GM19468 (cell line): ENCODE results near the gene LHX4.

ENCODE experiments used
- ATAC-seq: cut with Tn5 transposase; IDR thresholded peaks from one replicate; pipeline ENCODE4 v1.9.1; 2021; ENCODE audit warnings: mild to moderate bottlenecking, moderate library complexity, moderate number of reproducible peaks; ENCODE audit not compliant: unreplicated experiment; ENCODE audit errors: extremely low read depth

The LHX4 gene

DNA sequence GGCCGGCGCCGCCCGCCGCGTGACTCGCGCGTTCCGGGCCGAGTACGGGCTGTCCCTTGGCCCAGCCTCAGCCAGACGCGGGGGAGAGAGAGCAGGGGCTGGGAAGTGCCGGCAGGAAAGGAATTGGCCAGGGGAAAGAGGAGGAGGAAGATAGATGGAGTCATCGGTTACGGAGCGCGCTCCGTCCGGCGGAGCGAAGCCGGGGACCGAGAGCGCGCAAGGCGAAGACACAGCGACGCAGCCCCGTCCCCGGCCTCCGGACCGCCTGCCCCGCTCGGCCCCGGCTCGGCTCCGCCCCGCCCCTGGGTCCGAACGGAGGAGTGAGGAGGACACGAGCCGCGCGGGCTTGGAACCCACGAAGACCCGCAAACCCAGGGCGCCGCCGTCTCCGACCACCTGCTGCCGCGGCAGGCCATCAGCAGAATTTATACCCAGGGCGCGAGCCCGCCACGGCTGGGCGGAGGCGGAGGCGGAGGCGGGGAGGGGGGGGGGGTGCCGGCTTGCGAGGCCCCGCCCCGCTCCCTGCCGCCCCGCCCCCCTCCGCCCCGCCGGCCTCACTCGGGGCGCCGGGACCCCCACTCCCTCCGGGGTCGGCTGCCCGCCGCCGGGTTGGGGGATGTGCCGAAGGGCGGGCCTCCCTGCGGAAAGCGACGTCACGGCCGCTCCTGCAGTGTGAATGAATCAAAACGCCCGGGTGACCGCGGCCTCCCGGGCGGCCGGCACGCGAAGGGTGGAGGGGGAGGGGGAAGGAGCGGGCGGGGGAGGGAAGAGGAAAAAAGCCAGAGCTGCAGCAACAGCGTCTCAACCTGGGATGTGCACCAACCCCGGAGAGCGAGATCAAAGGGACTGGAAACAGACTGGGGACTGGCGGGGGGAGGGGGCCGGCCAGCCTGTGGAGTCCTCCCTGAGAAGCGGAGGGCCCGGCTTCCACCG, at the start of gene LHX4:
Gene LHX4, plus strand, starts transcription at position 782 of the 933 bp plus-strand sequence. CDS start 266 bp downstream, outside the sequence.
- no peak for ATAC-seq

GRCh38 chr1:180181048-180181447, 49.0 kb upstream of the LHX4 start:
- no peak for ATAC-seq

- no peak for ATAC-seq
These were observed 47.9 kb upstream of the LHX4 start for GRCh38 chr1:180181996-180182642.

- ATAC-seq: no peak
These were observed 47.3 kb upstream of the LHX4 start for GRCh38 chr1:180182643-180183311.

- ATAC-seq: no peak
These were observed 46.6 kb upstream of the LHX4 start for GRCh38 chr1:180183426-180183825.

- no peak for ATAC-seq
These were observed 46.0 kb upstream of the LHX4 start for GRCh38 chr1:180184041-180184440.

- ATAC-seq: no peak
These were observed 44.8 kb upstream of the LHX4 start for GRCh38 chr1:180185281-180185680.

DNA sequence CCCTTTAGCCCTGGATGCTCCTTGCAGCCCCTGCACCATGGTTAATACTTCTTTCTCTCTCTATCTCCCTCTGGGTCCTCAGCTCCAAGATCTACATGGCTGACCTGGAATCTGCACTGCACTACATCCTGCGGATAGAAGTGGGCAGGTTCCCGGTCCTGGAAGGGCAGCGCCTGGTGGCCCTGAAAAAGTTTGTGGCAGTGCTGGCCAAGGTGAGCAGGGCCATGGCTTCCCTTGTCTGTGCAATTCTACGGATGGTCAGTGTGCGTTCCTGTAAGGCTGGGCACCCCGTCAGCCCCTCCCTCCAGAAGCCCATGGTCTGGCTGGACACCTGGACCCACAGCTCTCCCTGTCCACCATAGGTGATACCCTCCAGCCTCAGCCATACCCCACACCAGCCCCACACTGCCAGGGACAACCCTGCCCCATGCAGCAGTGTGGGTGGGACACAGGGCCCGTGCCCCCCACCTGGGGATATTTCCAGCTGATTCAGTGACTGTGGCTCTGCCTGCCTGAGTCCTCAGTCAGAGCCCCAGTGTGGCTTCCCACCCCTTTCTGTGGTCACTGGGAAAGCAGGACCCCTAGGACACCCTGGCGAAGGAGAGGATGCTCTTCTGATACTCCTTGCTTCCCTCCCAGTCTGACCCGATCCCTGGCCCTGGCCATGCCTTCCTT, 44.0 kb upstream of the LHX4 start:
- ATAC-seq: no peak

GRCh38 chr1:180186831-180187230, 43.2 kb upstream of the LHX4 start:
- no peak for ATAC-seq

DNA sequence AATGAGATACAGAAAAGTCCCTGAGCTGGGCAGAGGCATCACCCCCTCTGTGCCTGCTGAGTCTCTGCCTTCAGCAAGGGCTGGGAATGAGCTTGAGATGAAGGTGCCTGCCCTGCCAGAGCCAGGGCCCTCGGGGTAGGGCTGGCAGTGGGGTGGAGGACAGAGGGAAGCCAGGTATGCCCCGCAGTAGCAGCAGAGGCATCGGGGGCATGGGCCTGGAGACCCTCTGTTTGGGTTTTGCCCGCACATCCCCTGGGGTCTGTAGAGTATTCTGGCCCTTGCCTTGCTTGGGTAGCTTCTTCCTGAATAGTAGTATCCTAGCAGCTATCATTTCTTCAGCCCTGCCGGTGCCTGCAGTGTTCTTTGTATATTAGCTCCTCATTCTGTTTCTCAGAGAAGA, 42.4 kb upstream of the LHX4 start:
- ATAC-seq: no peak

DNA sequence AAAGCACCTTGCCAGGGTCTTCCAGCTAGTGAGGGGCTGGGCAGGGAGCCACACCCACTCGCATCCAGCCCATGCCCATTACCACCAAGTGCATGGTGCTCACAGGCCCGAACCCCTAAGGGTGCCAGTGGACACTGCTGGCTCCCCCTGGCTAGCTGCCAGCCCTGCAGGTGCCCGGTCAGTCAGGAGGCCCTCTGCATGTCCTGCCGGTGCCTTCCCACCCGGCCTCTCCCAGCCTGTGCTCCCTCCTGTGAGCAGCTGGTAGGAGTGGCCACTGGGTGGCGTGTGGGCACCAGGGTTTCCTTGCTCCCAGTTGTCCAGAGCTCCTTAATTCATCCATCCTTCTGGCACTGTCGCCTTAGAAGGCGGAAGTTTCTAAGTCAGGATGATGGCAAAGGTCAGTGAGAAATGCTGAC, 42.0 kb upstream of the LHX4 start:
- no peak for ATAC-seq

DNA sequence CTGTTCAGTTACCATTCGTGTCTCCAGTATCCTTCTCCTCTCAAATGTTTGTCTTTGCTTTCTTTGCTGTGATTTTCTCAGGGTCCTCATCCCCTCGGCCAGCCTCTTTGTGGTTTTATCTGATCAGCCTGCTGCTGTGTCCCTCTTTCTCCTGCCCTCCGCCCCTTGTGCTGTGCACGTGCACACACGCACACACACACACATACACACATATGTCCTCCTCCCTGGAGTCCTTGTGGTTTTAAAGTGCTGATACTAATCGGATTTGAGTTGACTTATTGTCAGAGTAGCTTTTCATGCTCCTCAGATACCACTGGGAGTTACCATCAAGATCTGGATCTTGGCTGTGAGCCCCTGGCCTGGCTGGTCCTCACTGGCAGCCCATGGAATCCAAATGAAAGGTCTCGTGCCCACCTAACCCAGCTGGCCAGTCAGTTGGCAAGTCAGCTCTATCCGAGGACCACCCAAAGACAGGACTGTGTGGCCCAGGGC, 41.3 kb upstream of the LHX4 start:
- ATAC-seq: no peak

DNA sequence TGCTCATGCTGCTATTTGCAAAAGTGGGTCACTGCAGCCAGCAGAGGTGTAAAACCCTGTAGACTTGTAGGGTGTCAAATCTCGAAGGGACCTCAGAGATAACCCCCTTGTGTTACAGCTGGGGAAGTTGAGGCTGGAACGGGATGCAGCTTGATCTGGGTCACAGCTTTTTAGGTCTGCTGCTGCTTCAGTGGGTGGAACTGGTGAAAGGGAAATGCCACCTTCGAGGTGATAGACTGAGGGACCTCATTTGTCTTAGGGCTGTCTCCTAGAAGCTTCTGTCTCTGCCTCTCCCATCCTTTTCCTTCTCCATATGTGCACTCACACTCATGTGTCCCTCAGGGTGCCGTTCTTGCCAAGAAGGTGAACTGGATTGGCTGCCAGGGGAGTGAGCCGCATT, 40.0 kb upstream of the LHX4 start:
- ATAC-seq: no peak

DNA sequence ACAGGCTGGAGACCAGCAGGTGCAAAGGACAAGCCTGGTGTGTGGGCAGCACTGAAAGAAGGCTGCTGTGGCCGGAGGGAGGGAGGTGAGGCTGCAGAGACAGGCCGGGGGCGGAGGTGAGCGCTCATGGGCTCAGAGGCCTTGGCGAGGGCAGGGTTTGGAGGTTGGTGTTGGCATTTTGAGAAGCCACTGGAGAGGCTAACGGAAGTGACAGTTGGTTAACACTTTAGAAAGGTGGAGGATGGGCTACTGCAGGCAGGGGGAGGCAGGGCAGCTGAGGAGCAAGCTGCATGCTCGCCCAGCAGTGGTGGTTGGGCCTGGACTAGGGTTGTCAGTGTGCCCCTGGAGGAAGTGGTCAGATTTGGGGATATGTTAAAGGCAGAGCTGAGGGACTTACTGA, 37.9 kb upstream of the LHX4 start:
- no peak for ATAC-seq

DNA sequence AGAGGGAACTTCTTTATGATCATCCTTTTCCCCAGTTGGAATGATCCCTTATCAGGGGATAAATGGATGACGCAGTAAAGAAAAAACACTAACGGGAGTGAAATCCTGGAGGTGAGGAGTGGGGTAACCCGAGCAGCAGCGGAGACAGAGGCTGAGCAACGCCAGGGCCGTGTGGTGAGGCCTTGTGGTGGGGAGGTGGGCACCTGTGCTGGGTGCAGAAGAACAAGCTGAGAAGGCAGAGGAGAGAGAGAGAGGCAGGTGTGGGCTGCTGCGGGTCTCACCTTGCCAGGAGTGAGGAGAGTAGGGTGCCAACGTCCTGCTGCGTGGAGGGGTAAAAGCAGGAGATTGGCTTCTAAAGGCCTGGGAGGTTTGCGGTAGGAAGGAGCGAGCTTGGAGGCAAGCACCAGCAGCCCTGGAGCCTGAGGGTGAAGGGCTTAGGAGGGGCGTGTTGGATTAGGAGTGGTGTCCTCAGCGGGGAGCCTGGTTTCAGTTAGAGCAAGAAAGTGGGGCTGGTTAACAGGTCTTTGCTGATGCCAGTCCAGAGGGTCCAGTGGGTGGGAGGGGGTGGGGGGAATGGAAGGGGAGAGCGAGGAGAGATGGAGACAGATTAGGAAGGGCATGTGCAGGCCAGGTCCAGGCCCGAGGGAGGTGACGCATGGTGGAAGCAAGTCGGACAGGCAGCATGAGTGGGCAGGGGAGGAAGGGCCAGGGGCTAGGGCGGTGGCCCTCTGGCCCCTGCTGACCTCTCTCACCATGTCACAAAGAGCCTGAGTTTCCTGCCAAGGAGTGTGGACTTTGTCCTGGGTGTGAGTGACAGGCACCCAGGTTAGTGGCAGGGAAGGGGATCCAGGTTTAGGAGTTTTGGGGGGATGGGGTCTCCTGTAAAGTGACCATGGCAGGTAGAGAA, 36.7 kb upstream of the LHX4 start:
- ATAC-seq: no peak

DNA sequence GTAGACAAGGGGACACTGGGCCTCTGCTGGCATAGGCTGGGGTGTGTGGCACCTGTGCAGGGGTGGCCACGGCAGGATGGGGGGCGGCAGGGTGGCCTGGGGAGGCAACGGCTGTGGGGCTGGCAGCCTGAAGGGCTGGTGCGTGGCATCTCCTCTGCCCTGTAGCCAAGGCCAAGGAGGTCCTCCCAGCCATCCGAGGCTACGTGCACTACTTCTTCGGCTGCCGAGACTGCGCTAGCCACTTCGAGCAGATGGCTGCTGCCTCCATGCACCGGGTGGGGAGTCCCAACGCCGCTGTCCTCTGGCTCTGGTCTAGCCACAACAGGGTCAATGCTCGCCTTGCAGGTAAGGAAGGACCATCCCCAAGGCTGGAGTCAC, 36.0 kb upstream of the LHX4 start:
- ATAC-seq: no peak

DNA sequence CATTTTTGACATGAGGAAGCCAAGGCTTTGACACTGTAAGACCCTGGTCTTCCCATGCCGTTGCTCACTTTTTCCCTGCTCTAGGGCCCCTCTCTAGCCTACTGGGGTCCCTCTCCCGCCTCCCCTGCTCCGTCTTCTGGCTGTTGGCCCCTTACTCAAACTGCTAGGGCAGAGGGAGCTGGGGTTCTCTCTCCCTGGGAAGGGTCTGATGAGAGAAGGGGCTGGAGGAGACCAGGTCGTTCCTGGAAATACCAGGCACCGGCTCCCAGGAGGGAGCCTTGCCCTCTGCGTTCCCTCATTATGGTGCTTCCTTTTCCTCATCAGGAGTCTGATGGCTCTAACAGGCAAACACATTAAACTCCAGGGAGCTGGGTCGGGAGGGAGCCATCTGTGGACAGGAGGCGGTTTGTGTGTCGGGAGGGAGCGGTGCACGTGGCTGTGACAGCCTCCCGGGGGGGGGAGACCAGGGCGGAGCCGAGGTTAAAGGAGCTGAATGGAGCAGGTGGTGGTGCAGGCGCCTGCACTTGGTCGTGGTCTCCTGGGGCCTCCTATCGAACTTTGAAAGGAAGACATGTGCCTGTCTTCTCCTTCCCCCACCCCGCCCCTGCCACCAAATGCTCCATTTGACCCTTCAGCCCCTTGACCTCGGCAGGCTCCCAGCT, 35.4 kb upstream of the LHX4 start:
- no peak for ATAC-seq

- no peak for ATAC-seq
These were observed 34.7 kb upstream of the LHX4 start for GRCh38 chr1:180195401-180195800.

- ATAC-seq: no peak
These were observed 34.1 kb upstream of the LHX4 start for GRCh38 chr1:180195916-180196315.
